Measurements from ENCODE around the gene ZNF467. TPM values are rescaled to one million over a fixed set of nuclear protein-coding genes. Genes with fewer than 3 reads are reported as not detected.

Gene ZNF467
- total RNA-seq, 1 experiment from 2014 or later, result 18.1 TPM

DNA sequence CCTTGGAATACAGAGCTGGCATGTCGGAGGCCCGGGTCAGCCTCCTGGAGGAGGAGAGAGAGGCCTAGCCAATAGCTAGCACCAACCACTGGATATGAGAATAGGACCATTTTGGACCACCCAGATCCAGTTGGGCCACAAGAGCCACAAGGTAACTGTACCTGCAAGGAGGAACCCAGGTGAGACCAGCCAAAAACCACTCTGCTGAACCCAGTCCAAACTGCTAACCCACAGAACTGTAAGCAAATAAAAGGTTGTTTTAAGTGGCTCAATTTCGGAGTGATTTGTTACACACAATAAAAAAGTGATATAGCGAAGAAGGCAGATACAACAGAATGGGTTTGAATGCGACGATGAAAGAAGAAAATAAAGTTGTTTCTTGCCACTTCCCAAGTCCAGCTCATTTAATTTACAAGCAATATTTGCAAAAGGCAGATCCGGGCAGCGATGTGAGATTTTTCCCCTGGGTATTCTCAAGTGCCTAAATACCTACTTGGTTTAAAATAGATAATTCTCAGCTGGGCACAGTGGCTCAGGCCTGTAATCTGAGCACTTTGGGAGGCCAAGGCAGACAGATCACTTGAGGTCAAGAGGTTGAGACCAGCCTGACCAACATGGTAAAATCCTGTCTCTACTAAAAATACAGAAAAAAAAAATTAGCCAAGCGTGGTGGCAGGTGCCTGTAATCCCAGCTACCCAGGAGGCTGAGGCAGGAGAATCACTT lies 23.1 kb downstream of the ZNF467 start:
- ATAC-seq (no peak), DNase-seq (ENCODE audit: low read depth, low spot score) (no peak)
- H3K4me1 ChIP-seq (ENCODE audit: control insufficient read depth, insufficient read depth, low read length), result no peaks in the 10 kb centered on the region
- TF ChIP-seq, protein P1, sequence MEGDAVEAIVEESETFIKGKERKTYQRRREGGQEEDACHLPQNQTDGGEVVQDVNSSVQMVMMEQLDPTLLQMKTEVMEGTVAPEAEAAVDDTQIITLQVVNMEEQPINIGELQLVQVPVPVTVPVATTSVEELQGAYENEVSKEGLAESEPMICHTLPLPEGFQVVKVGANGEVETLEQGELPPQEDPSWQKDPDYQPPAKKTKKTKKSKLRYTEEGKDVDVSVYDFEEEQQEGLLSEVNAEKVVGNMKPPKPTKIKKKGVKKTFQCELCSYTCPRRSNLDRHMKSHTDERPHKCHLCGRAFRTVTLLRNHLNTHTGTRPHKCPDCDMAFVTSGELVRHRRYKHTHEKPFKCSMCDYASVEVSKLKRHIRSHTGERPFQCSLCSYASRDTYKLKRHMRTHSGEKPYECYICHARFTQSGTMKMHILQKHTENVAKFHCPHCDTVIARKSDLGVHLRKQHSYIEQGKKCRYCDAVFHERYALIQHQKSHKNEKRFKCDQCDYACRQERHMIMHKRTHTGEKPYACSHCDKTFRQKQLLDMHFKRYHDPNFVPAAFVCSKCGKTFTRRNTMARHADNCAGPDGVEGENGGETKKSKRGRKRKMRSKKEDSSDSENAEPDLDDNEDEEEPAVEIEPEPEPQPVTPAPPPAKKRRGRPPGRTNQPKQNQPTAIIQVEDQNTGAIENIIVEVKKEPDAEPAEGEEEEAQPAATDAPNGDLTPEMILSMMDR (IDR thresholded peaks at IDR 0.05), result no peak
- TF ChIP-seq, protein P2, sequence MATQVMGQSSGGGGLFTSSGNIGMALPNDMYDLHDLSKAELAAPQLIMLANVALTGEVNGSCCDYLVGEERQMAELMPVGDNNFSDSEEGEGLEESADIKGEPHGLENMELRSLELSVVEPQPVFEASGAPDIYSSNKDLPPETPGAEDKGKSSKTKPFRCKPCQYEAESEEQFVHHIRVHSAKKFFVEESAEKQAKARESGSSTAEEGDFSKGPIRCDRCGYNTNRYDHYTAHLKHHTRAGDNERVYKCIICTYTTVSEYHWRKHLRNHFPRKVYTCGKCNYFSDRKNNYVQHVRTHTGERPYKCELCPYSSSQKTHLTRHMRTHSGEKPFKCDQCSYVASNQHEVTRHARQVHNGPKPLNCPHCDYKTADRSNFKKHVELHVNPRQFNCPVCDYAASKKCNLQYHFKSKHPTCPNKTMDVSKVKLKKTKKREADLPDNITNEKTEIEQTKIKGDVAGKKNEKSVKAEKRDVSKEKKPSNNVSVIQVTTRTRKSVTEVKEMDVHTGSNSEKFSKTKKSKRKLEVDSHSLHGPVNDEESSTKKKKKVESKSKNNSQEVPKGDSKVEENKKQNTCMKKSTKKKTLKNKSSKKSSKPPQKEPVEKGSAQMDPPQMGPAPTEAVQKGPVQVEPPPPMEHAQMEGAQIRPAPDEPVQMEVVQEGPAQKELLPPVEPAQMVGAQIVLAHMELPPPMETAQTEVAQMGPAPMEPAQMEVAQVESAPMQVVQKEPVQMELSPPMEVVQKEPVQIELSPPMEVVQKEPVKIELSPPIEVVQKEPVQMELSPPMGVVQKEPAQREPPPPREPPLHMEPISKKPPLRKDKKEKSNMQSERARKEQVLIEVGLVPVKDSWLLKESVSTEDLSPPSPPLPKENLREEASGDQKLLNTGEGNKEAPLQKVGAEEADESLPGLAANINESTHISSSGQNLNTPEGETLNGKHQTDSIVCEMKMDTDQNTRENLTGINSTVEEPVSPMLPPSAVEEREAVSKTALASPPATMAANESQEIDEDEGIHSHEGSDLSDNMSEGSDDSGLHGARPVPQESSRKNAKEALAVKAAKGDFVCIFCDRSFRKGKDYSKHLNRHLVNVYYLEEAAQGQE (IDR thresholded peaks at IDR 0.05; ENCODE audit: insufficient read depth in 1 of 2, low read depth in 2 of 2, low read length in 1 of 2), result no peak
- TF ChIP-seq TCF7L2 (IDR thresholded peaks at IDR 0.05; ENCODE audit: low read depth, low read length), result no peak
- no peak for TF ChIP-seq POLR2AphosphoS5 (IDR thresholded peaks at IDR 0.05; ENCODE audit: low read depth, low read length)
- no peak for TF ChIP-seq SIN3A (IDR thresholded peaks at IDR 0.05; ENCODE audit: borderline replicate concordance, insufficient read depth, low read depth, low read length)
- in situ Hi-C loops (cut with HindIII; ENCODE audit: low pct_unique_long_range_greater_than_20kb, low sequenced_read_pairs), result no loop called here
- no peaks in the 10 kb centered on the region for H3K36me3 ChIP-seq (ENCODE audit: control insufficient read depth, insufficient read depth, low read length)
- intact Hi-C loops (cut with micrococcal nuclease; ENCODE audit: unreplicated experiment), result no loop called here
- BruUV-seq (replicated peaks), result no TSS peak
- no peak overlapping the region for H3K27ac ChIP-seq (ENCODE audit: low read length)
- POLR2A ChIA-PET, result no interaction called here
- no peak overlapping the region for H3K4me3 ChIP-seq (ENCODE audit: low read depth in 2 of 2, low read length in 2 of 2)
- CTCF ChIA-PET, result no interaction called here
- no peaks in the 10 kb centered on the region for H3K9me3 ChIP-seq (ENCODE audit: control insufficient read depth, insufficient read depth, low read depth, low read length)
- H3K27me3 ChIP-seq (ENCODE audit: control insufficient read depth, insufficient read depth, low read length), result no peaks in the 10 kb centered on the region

DNA sequence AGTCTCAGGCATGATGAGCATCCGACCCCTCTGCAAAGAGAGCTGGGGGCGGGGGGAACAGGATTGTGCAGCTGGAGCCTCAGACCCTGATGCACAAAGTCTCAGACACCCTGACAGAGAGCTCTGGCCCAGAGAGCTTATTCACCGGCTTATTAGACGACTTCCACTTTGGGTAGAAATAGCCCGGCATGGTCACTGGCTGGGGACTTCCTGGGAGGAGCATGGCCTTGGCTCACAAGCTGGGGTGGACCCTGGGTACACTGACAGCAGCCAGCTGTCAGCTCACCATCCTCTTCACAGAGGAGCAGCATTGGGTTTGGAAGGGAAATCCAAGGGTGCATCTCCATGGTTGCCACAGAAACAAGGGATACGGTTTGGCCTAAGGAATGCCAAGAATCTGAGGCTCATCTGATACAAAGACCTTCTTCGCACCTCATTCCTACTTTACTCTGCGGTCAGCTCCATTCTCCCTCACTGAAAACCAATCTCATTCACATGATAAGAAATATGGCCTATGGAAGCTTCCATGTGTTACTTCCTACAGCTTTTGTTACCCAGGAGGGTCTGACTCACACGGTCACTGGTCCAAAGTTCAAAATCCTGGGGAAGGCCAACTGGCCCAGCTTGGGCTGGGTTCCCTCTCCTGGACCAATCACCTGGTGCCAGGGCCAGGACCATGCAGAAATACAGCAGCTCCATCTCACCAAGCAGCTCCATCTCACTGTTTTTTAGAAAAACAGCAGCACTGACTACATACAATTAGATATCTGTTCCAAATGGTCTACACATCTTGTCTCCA lies 25.1 kb downstream of the ZNF467 start:
- intact Hi-C loops (cut with micrococcal nuclease; ENCODE audit: unreplicated experiment) (no loop called here), in situ Hi-C loops (cut with HindIII; ENCODE audit: low pct_unique_long_range_greater_than_20kb, low sequenced_read_pairs) (no loop called here)

More for the DNA sequence above, 25.1 kb downstream of the ZNF467 start:
- H3K36me3 ChIP-seq (ENCODE audit: control insufficient read depth, insufficient read depth, low read length), result no peaks in the 10 kb centered on the region
- H3K27ac ChIP-seq (ENCODE audit: low read length), result no peak overlapping the region
- no TSS peak for BruUV-seq (replicated peaks)
- ChIA-PET POLR2A (no interaction called here), CTCF (no interaction called here)
- ATAC-seq, result no peak
- no peaks in the 10 kb centered on the region for H3K27me3 ChIP-seq (ENCODE audit: control insufficient read depth, insufficient read depth, low read length)
- H3K4me3 ChIP-seq (ENCODE audit: low read depth in 2 of 2, low read length in 2 of 2), result no peak overlapping the region
- H3K4me1 ChIP-seq (ENCODE audit: control insufficient read depth, insufficient read depth, low read length), result no peaks in the 10 kb centered on the region
- no peak for DNase-seq (ENCODE audit: low read depth, low spot score)
- TF ChIP-seq, protein P2 (IDR thresholded peaks at IDR 0.05; ENCODE audit: insufficient read depth in 1 of 2, low read depth in 2 of 2, low read length in 1 of 2), result no peak
- TF ChIP-seq, protein P1 (IDR thresholded peaks at IDR 0.05), result no peak
- no peak for TF ChIP-seq POLR2AphosphoS5 (IDR thresholded peaks at IDR 0.05; ENCODE audit: low read depth, low read length)
- no peak for TF ChIP-seq TCF7L2 (IDR thresholded peaks at IDR 0.05; ENCODE audit: low read depth, low read length)
- TF ChIP-seq SIN3A (IDR thresholded peaks at IDR 0.05; ENCODE audit: borderline replicate concordance, insufficient read depth, low read depth, low read length), result no peak
- no peaks in the 10 kb centered on the region for H3K9me3 ChIP-seq (ENCODE audit: control insufficient read depth, insufficient read depth, low read depth, low read length)

Measured in Panc1 (cell line).